IMR-90 (cell line): ENCODE results near the gene SLC47A2. TPM values are rescaled to one million over a fixed set of nuclear protein-coding genes. Genes with fewer than 3 reads are reported as not detected.

ENCODE experiments used
- ATAC-seq: fragments of 200-7000 bp; cut with Tn5 transposase; 2 replicates; pipeline ENCODE4 v1.9.1; 2020; ENCODE audit warnings: low read depth, mild to moderate bottlenecking, moderate library complexity
- BruUV-seq: library from RNA; stranded (reverse); fragments of 400-500 nt; replicated peaks from 2 replicates; lab custom pipeline; 2021; lab: Mats Ljungman, UMichigan
- CTCF ChIA-PET: fragments of 300-600 bp; formaldehyde crosslinking; extraction: SDS; loops from one replicate; lab custom pipeline; 2021; ENCODE audit warnings: antibody characterized with exemption; lab: Yijun Ruan, JAX
- POLR2A ChIA-PET: fragments of 300-600 bp; sonication (Branson Sonifier 250); formaldehyde crosslinking; loops from one replicate; lab custom pipeline; 2022; ENCODE audit warnings: antibody characterized with exemption; ENCODE audit not compliant: unreplicated experiment; lab: Charles Lee
- DNase-seq: peaks from one replicate; pipeline ENCODE4 v3.0.0; 2013
- H2AFZ ChIP-seq: replicated peaks from 2 replicates; pipeline ENCODE3; 2013; ENCODE audit warnings: low read length, mild to moderate bottlenecking; ENCODE audit not compliant: poor library complexity
- H2AK5ac ChIP-seq: 2 replicates; pipeline ENCODE4 v1.6.1; 2013; ENCODE audit warnings: low read depth, low read length, inconsistent platforms
- H2AK9ac ChIP-seq: replicated peaks from 2 replicates; pipeline ENCODE3; 2013; ENCODE audit warnings: mild to moderate bottlenecking, low read depth, low read length, moderate library complexity; ENCODE audit not compliant: poor library complexity
- H2BK120ac ChIP-seq: 2 replicates; pipeline ENCODE4 v1.6.1; 2013; ENCODE audit warnings: low read depth, low read length, inconsistent platforms
- H2BK15ac ChIP-seq: 3 replicates; pipeline ENCODE4 v1.6.1; 2013; ENCODE audit warnings: low read depth, low read length, inconsistent platforms
- H2BK20ac ChIP-seq: 2 replicates; pipeline ENCODE4 v1.6.1; 2013; ENCODE audit warnings: low read depth, mild to moderate bottlenecking, inconsistent platforms, low read length, moderate library complexity
- H2BK5ac ChIP-seq: 2 replicates; pipeline ENCODE4 v1.6.1; 2013; ENCODE audit warnings: mild to moderate bottlenecking, low read depth, low read length, inconsistent platforms; ENCODE audit not compliant: poor library complexity, severe bottlenecking
- H3K14ac ChIP-seq: replicated peaks from 2 replicates; pipeline ENCODE4 v1.6.1; 2013; ENCODE audit warnings: low read depth, low read length, inconsistent platforms
- H3K18ac ChIP-seq: 2 replicates; pipeline ENCODE4 v1.6.1; 2013; ENCODE audit warnings: low read depth, low read length, control low read depth
- H3K23ac ChIP-seq: 2 replicates; pipeline ENCODE4 v1.6.1; 2013; ENCODE audit warnings: low read depth, low read length, inconsistent platforms
- H3K27ac ChIP-seq: 2 replicates; pipeline ENCODE4 v1.5.1; 2013; ENCODE audit warnings: mild to moderate bottlenecking, control low read depth, low read length; ENCODE audit not compliant: insufficient read depth
- H3K27me3 ChIP-seq: 2 replicates; pipeline ENCODE4 v1.6.1; 2013; ENCODE audit warnings: low read length; ENCODE audit not compliant: control insufficient read depth, insufficient read depth
- H3K36me3 ChIP-seq: 2 replicates; pipeline ENCODE4 v1.6.1; 2013; ENCODE audit warnings: low read length, mixed read lengths; ENCODE audit not compliant: control insufficient read depth, insufficient read depth
- H3K4ac ChIP-seq: 2 replicates; pipeline ENCODE4 v1.6.1; 2013; ENCODE audit warnings: low read depth, low read length, inconsistent platforms
- H3K4me1 ChIP-seq: 2 replicates; pipeline ENCODE4 v1.6.1; 2013; ENCODE audit warnings: low read length, mixed read lengths; ENCODE audit not compliant: control insufficient read depth, insufficient read depth
- H3K4me2 ChIP-seq: 2 replicates; pipeline ENCODE4 v1.6.1; 2013; ENCODE audit warnings: low read depth, mild to moderate bottlenecking, control low read depth, low read length, moderate library complexity
- H3K4me3 ChIP-seq: 2 replicates; pipeline ENCODE4 v1.5.1; 2013; ENCODE audit warnings: low read depth, mild to moderate bottlenecking, control low read depth, low read length, moderate library complexity; ENCODE audit not compliant: insufficient read depth
- H3K56ac ChIP-seq: 2 replicates; pipeline ENCODE4 v1.6.1; 2013; ENCODE audit warnings: low read length, inconsistent platforms; ENCODE audit not compliant: insufficient read depth; ENCODE audit errors: extremely low read depth
- H3K79me1 ChIP-seq, 2 experiments: 2 replicates each; pipeline ENCODE4 v1.6.1; 2013; ENCODE audit warnings: low read length in 2 of 2, inconsistent platforms in 1 of 2, low read depth in 1 of 2
- H3K9ac ChIP-seq: 2 replicates; pipeline ENCODE4 v1.6.1; 2013; ENCODE audit warnings: low read depth, low read length, control low read depth
- H3K9me1 ChIP-seq: 2 replicates; pipeline ENCODE4 v1.6.1; 2013; ENCODE audit warnings: low read length, inconsistent platforms; ENCODE audit not compliant: insufficient read depth
- H3K9me3 ChIP-seq: 2 replicates; pipeline ENCODE4 v1.6.1; 2013; ENCODE audit warnings: low read length; ENCODE audit not compliant: control insufficient read depth, insufficient read depth
- H4K20me1 ChIP-seq: 2 replicates; pipeline ENCODE4 v1.6.1; 2013; ENCODE audit warnings: low read length, inconsistent platforms; ENCODE audit not compliant: insufficient read depth
- H4K5ac ChIP-seq: 2 replicates; pipeline ENCODE4 v1.6.1; 2013; ENCODE audit warnings: mild to moderate bottlenecking, low read depth, low read length, control low read depth
- H4K8ac ChIP-seq, 2 experiments: 2 replicates each; pipeline ENCODE4 v1.6.1; 2013; ENCODE audit warnings: low read depth in 2 of 2, low read length in 2 of 2, control low read depth in 1 of 2, inconsistent platforms in 1 of 2
- H4K91ac ChIP-seq: 2 replicates; pipeline ENCODE4 v1.6.1; 2013; ENCODE audit warnings: low read depth, low read length, inconsistent platforms; ENCODE audit not compliant: insufficient read depth
- BHLHE40 ChIP-seq: fragments of 150-350 bp; IDR thresholded peaks from 2 replicates; pipeline ENCODE4 v1.6.1; 2016; ENCODE audit warnings: mild to moderate bottlenecking, low read depth, low read length
- CEBPB ChIP-seq: IDR thresholded peaks from 2 replicates; pipeline ENCODE4 v1.6.1; 2012; ENCODE audit warnings: low read depth, low read length, improper control_type of control experiment
- CHD1 ChIP-seq: IDR thresholded peaks from 2 replicates; pipeline ENCODE4 v1.6.1; 2012; ENCODE audit warnings: low read depth, low read length, improper control_type of control experiment
- FOS ChIP-seq: fragments of 150-350 bp; IDR thresholded peaks from 2 replicates; pipeline ENCODE4 v1.6.1; 2016; ENCODE audit warnings: low read depth, low read length
- SMC3 ChIP-seq: fragments of 150-350 bp; IDR thresholded peaks from 2 replicates; pipeline ENCODE4 v1.6.1; 2016; ENCODE audit warnings: low read depth, mild to moderate bottlenecking, antibody characterized with exemption, low read length, moderate library complexity
- WGBS, 2 experiments: methylation state at CpG; one replicate each; pipeline versions ENCODE4 v1.1.5 to v1.1.7; 2013; ENCODE audit warnings: missing lambda C conversion rate in 2 of 2; ENCODE audit not compliant: insufficient read length in 1 of 2; ENCODE audit errors: extremely low coverage in 2 of 2; 5-methylcytosine and 5-hydroxymethylcytosine counted together
- dilution Hi-C: fragments of 300-500 bp; cut with HindIII; formaldehyde crosslinking; loops from one replicate; pipeline ENCODE4 v1.14.3; 2018; ENCODE audit warnings: low sequenced_read_pairs; ENCODE audit not compliant: unreplicated experiment
- in situ Hi-C: fragments of 300-500 bp; cut with MboI; formaldehyde crosslinking; loops from 3 replicates; pipeline ENCODE4 v1.14.3; 2019; ENCODE audit warnings: low sequenced_read_pairs, inconsistent platforms, mixed read lengths
- intact Hi-C: fragments of 100-400 bp; cut with micrococcal nuclease; formaldehyde crosslinking; loops from 2 replicates; pipeline ENCODE4 v1.10.0; 2022
- polyA plus RNA-seq, 3 experiments: library from polyadenylated mRNA; depleted of rRNA; stranded (reverse); fragments of >200 nt; gene quantifications; 2 replicates each; pipeline ENCODE4 v1.2.3, GENCODE V29; 2012; ENCODE audit warnings: low replicate concordance in 1 of 3
- total RNA-seq: library from RNA; depleted of rRNA; stranded (reverse); fragments of >200 nt; gene quantifications from 2 replicates; pipeline ENCODE4 v1.2.3, GENCODE V29; 2012

Gene SLC47A2
- total and polyA plus RNA-seq, 2 of the 4 experiments (the other 2 are of a cell fraction): not detected

DNA sequence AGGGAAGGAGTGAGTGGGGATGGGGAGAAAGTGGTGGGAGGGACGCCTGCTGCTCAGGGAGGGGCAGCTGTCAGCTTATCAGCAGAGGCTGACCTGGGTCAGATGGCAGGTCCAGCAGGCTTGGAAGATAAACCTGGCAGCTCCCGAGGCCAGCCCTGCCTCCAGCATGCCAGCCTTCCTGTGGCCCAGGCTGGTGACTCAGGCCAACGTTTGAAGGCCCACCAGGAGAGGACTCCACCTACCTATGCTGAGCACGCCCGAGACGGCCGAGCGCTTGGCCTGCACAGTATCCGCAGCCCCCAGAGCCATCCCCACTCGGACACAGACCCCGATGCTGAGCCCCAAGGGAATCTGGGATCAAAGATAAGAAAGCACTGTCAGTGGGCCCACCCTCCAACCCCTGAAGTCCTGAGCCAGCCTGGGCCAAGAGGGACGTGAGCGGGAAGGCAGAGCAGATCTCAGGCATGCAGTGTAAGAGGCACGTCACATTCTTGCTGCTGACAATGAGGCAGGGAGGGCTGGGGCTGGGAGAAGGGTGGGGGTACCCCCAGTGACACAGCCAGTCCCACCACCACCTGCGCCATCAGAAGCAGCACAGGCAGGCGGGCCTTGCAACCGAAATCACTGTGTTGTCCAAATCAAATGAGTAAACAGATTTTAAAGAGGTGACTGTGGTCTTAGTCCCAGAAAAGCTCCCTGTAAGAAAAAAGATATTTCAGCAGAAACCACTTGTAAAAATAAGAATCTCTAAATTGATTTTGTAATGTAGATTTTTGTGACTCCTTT, 12.4 kb downstream of the SLC47A2 start (continued):
- TF ChIP-seq SMC3: no peak

DNA sequence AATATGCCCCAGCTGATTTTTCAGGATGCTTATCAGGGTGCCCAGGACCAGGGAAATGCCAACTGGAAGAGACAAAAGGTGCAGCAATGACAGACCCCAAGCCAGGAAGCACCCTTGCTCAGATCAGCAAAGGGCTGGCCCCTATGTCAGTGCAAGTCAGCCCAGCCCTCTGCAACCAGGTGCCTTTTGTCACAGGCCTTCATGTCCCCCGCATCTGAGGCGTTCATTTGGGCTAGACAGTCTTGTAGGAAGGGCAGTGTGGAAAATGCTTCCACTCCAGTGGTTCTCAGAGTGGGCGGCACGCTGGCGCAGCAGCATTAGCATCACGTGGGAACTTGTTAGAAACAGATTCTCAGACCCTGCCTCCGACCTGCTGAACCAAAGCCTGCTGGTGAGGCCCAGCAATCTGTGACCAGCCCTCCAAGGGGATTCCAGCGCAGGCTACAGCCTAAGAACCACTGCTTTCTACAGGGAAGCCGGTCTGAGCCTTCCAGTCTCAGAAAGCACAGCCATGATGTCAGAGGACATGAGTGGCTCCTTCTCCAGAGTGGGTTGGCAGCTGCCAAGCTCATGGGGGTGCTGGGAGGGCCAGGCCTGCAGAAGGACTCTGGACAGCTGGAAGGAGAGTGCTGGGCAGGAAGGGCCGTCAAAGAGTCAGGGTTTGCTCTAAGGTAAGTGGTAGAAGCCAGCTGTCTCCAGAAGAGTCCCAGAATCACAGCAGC, 13.1 kb downstream of the SLC47A2 start:
- CTCF ChIA-PET: no interaction called here

More for the DNA sequence above, 13.1 kb downstream of the SLC47A2 start:
- intact Hi-C loops (no loop called here), dilution Hi-C loops (no loop called here), in situ Hi-C loops (no loop called here)
- Histone ChIP-seq H3K4me1 (no peaks in the 10 kb centered on the region; the same call in 1 of the 2 replicates), H3K27ac (no peak overlapping the region), H3K23ac (no peak overlapping the region), H3K9me1 (no peaks in the 10 kb centered on the region), H3K79me1 (no peaks in the 10 kb centered on the region), H2BK120ac (no peak overlapping the region), H4K20me1 (no peaks in the 10 kb centered on the region), H3K14ac (no peak overlapping the region), H3K4me2 (no peak overlapping the region), H3K36me3 (no peaks in the 10 kb centered on the region), H2BK15ac (no peak overlapping the region), H3K18ac (no peak overlapping the region), H3K56ac (no peak overlapping the region), H3K9ac (no peak overlapping the region), H4K5ac (no peak overlapping the region), H2BK5ac (no peak overlapping the region), H2AK5ac (no peak overlapping the region), H2AFZ (no peak overlapping the region), H2AK9ac (no peak overlapping the region), H4K8ac (no peak overlapping the region), H4K91ac (no peak overlapping the region), H3K4me3 (no peak overlapping the region), H2BK20ac (no peak overlapping the region), H3K27me3 (peaks cover 18% of the 10 kb centered on the region), H3K9me3 (no peaks in the 10 kb centered on the region), H3K4ac (no peak overlapping the region)
- no peak for DNase-seq
- BruUV-seq: no TSS peak
- POLR2A ChIA-PET: no interaction called here
- 48% methylated on average over 6 of the region's 10 CpGs; no CpG with 5 or more reads in 1 of the 2 experiments for WGBS, 2 experiments
- ATAC-seq: peak; percentile 29; the same call in 1 of the 2 replicates
- no peak for TF ChIP-seq CHD1
- TF ChIP-seq FOS: no peak
- no peak for TF ChIP-seq CEBPB
- TF ChIP-seq BHLHE40: no peak
- TF ChIP-seq SMC3: no peak
